Esophagus muscularis mucosa (tissue), 4 donors: ENCODE results near the gene MLC1. TPM values are rescaled to one million over a fixed set of nuclear protein-coding genes. Genes with fewer than 3 reads are reported as not detected.

ENCODE experiments used
- DNase-seq: peaks from one replicate; pipeline ENCODE4 v3.0.0-alpha.2; 2017; ENCODE audit errors: extremely low spot score
- H3K27ac ChIP-seq, 4 donors: fragments of 200-600 bp; sonication (generic); replicated peaks in 1 of 4; 1 replicate in 3 of 4; 2 replicates in 1 of 4; pipeline ENCODE4 v1.5.1; 2016 to 2019; ENCODE audit warnings: mild to moderate bottlenecking in 1 of 4
- H3K27me3 ChIP-seq, 4 donors: fragments of 200-600 bp; sonication (generic); one replicate each; pipeline versions ENCODE4 v1.5.1 to v1.6.0; 2016 to 2019
- H3K36me3 ChIP-seq, 4 donors: fragments of 200-600 bp; sonication (generic); one replicate each; pipeline ENCODE4 v1.5.1; 2016 to 2019
- H3K4me1 ChIP-seq, 4 donors: fragments of 200-600 bp; sonication (generic); one replicate each; pipeline ENCODE4 v1.5.1; 2016 to 2019
- H3K4me3 ChIP-seq, 4 donors: fragments of 200-600 bp; sonication (generic); 1 replicate in 2 of 4; 2 replicates in 2 of 4; pipeline ENCODE4 v1.5.1; 2016 to 2019; ENCODE audit warnings: mild to moderate bottlenecking in 4 of 4, moderate library complexity in 1 of 4
- H3K9me3 ChIP-seq, 4 donors: fragments of 200-600 bp; sonication (generic); 1 replicate in 3 of 4; 2 replicates in 1 of 4; pipeline ENCODE4 v1.5.1; 2016 to 2019
- CTCF ChIP-seq, 3 experiments: fragments of 200-600 bp in 2 of 3; fragments of 450-650 bp in 1 of 3; sonication (generic) in 2 of 3; IDR thresholded peaks; one replicate each; pipeline ENCODE4 v1.5.1; 2017 to 2019; ENCODE audit warnings: antibody characterized with exemption in 3 of 3, mild to moderate bottlenecking in 2 of 3, moderate library complexity in 1 of 3
- EP300 ChIP-seq: sonication (generic); formaldehyde crosslinking; IDR thresholded peaks from one replicate; pipeline ENCODE4 v1.6.1; 2017; ENCODE audit warnings: antibody characterized with exemption
- POLR2A ChIP-seq: fragments of 450-650 bp; IDR thresholded peaks from one replicate; pipeline ENCODE4 v1.6.1; 2017; ENCODE audit warnings: antibody characterized with exemption, moderate library complexity, mild to moderate bottlenecking, low read depth
- POLR2AphosphoS5 ChIP-seq, 2 donors: sonication (generic); formaldehyde crosslinking; IDR thresholded peaks; one replicate each; pipeline ENCODE4 v1.6.1; 2017; ENCODE audit warnings: antibody characterized with exemption in 2 of 2
- WGBS: methylation state at CpG from one replicate; pipeline ENCODE4 v1.1.5; 2018; 5-methylcytosine and 5-hydroxymethylcytosine counted together
- intact Hi-C: fragments of 100-400 bp; cut with DNase I; formaldehyde crosslinking; loops from one replicate; pipeline ENCODE4 v1.15.1; 2023
- total RNA-seq, 4 donors: library from RNA; depleted of rRNA; stranded (reverse); fragments of >200 nt; gene quantifications; one replicate each; pipeline versions ENCODE4 v1.1.0 to v1.2.1, GENCODE V29; 2016

Gene MLC1
- total RNA-seq, 4 donors from 2014 or later: 0.13 to 0.17 (median 0.17) TPM; not detected in 1

- H3K27ac ChIP-seq: no peak overlapping the region
- no peak overlapping the region for H3K4me3 ChIP-seq
- intact Hi-C loops: no loop called here
- no peak for DNase-seq
- 90% methylated on average over 14 of the region's 19 CpGs for WGBS
- no peak for TF ChIP-seq EP300
- TF ChIP-seq CTCF (IDR thresholded peaks at IDR 0.05): no peak
- TF ChIP-seq POLR2AphosphoS5 (IDR thresholded peaks at IDR 0.05): no peak
- no peak for TF ChIP-seq POLR2A
- H3K4me1 ChIP-seq: peaks cover 13 to 20% (median 14%) of the 10 kb centered on the region in 4 donors
- no peaks in the 10 kb centered on the region for H3K9me3 ChIP-seq
- H3K36me3 ChIP-seq: no peaks in the 10 kb centered on the region
- peaks cover 0 to 80% (median 19%) of the 10 kb centered on the region in 4 donors for H3K27me3 ChIP-seq
These were observed 22.6 kb downstream of the MLC1 start for GRCh38 chr22:50062509-50063135.

GRCh38 chr22:50061824-50062355 is 23.3 kb downstream of the MLC1 start:
- Histone ChIP-seq H3K27me3 (peaks cover 0 to 85% (median 19%) of the 10 kb centered on the region in 4 donors), H3K9me3 (no peaks in the 10 kb centered on the region), H3K4me1 (peaks cover 13 to 20% (median 14%) of the 10 kb centered on the region in 4 donors), H3K27ac (no peak overlapping the region), H3K36me3 (no peaks in the 10 kb centered on the region), H3K4me3 (no peak overlapping the region)
- intact Hi-C loops: no loop called here
- TF ChIP-seq CTCF (IDR thresholded peaks at IDR 0.05): no peak
- no peak for TF ChIP-seq POLR2A
- no peak for TF ChIP-seq EP300
- no peak for TF ChIP-seq POLR2AphosphoS5 (IDR thresholded peaks at IDR 0.05)
- 63% methylated on average over 10 of the region's 17 CpGs for WGBS
- no peak for DNase-seq

- no peaks in the 10 kb centered on the region for H3K36me3 ChIP-seq
- peaks cover 13 to 20% (median 14%) of the 10 kb centered on the region in 4 donors for H3K4me1 ChIP-seq
- 73% methylated on average over 23 of the region's 27 CpGs for WGBS
- intact Hi-C loops: no loop called here
- TF ChIP-seq CTCF (IDR thresholded peaks at IDR 0.05) (no peak), POLR2A (no peak), EP300 (no peak), POLR2AphosphoS5 (IDR thresholded peaks at IDR 0.05) (no peak)
- H3K27ac ChIP-seq: no peak overlapping the region
- DNase-seq: no peak
- peaks cover 0 to 91% (median 19%) of the 10 kb centered on the region in 4 donors for H3K27me3 ChIP-seq
- no peak overlapping the region for H3K4me3 ChIP-seq
- no peaks in the 10 kb centered on the region for H3K9me3 ChIP-seq
These were observed 23.9 kb downstream of the MLC1 start for GRCh38 chr22:50061141-50061823.

DNA sequence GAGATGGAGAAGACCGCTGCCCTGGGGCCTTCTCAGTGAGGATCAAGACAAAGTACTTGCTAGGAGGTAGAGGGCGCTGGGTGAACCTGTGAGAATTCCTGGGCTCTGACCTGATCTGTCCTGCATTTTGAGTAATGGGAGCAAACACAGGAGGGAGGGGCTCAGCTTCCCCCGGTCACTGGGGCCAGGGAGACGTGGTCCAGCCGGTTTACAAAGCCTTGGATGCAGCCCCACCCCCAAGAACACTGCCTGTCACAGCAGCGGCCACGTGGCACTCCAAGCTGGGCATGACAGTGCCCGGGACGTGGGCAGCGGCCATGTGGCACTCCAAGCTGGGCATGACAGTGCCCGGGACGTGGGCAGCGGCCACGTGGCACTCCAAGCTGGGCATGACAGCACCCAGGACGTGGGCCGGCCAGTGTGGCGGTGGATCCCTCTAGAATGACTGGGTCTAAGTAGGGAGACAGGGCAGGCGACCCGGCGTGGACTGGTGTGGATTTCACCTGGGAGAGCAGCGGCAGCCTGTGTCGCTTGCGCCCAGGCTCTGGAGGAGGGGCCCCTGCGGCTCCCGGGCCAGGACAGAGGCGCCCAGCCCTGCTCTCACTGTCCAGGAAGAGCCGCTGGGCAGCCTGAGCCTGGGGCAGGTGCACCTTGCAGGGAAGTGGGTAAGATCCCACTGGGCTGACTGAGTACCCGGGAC is 24.6 kb downstream of the MLC1 start:
- H3K36me3 ChIP-seq: no peaks in the 10 kb centered on the region
- H3K4me3 ChIP-seq: no peak overlapping the region
- 77% methylated on average over 23 of the region's 28 CpGs for WGBS
- no peak for DNase-seq
- peaks cover 0 to 91% (median 19%) of the 10 kb centered on the region in 4 donors for H3K27me3 ChIP-seq
- TF ChIP-seq CTCF (IDR thresholded peaks at IDR 0.05) (no peak), POLR2AphosphoS5 (IDR thresholded peaks at IDR 0.05) (no peak)
- intact Hi-C loops: no loop called here
- H3K27ac ChIP-seq: no peak overlapping the region
- peaks cover 13 to 20% (median 14%) of the 10 kb centered on the region in 4 donors for H3K4me1 ChIP-seq
- no peaks in the 10 kb centered on the region for H3K9me3 ChIP-seq
